Mesendoderm (in vitro differentiated cells): ENCODE data around the gene JAKMIP1.

Experiments
- DNase-seq: peaks from one replicate; pipeline ENCODE4 v3.0.0; 2013
- H2AK5ac ChIP-seq: 2 replicates; pipeline ENCODE4 v1.6.1; 2013; ENCODE audit warnings: low read length, inconsistent platforms
- H2BK120ac ChIP-seq: 2 replicates; pipeline ENCODE4 v1.6.1; 2013; ENCODE audit warnings: low read depth, mild to moderate bottlenecking, low read length, moderate library complexity, mixed read lengths
- H2BK15ac ChIP-seq: replicated peaks from 2 replicates; pipeline ENCODE4 v1.6.1; 2013; ENCODE audit warnings: low read depth, mild to moderate bottlenecking, moderate library complexity
- H2BK5ac ChIP-seq: 2 replicates; pipeline ENCODE4 v1.6.1; 2013; ENCODE audit warnings: low read length, inconsistent platforms
- H3K18ac ChIP-seq: 2 replicates; pipeline ENCODE4 v1.6.1; 2013; ENCODE audit warnings: mild to moderate bottlenecking, low read length, mixed read lengths
- H3K23ac ChIP-seq: one replicate; pipeline ENCODE4 v1.6.1; 2013; ENCODE audit warnings: low read length
- H3K27ac ChIP-seq: 2 replicates; pipeline ENCODE4 v1.5.1; 2013; ENCODE audit warnings: low read depth, mild to moderate bottlenecking, inconsistent platforms, low read length, moderate library complexity
- H3K27me3 ChIP-seq: 2 replicates; pipeline ENCODE4 v1.6.1; 2013; ENCODE audit warnings: low read length, control low read depth, mild to moderate bottlenecking, inconsistent platforms; ENCODE audit not compliant: insufficient read depth, poor library complexity
- H3K36me3 ChIP-seq: 2 replicates; pipeline ENCODE4 v1.6.1; 2013; ENCODE audit warnings: low read length, inconsistent platforms; ENCODE audit not compliant: control insufficient read depth, insufficient read depth
- H3K4ac ChIP-seq: one replicate; pipeline ENCODE4 v1.6.1; 2013; ENCODE audit warnings: low read depth, mild to moderate bottlenecking, low read length, moderate library complexity
- H3K4me1 ChIP-seq: 2 replicates; pipeline ENCODE4 v1.6.1; 2013; ENCODE audit warnings: low read depth, low read length, inconsistent platforms; ENCODE audit not compliant: control insufficient read depth
- H3K4me2 ChIP-seq: 2 replicates; pipeline ENCODE4 v1.6.1; 2013; ENCODE audit warnings: low read length
- H3K4me3 ChIP-seq: 2 replicates; pipeline ENCODE4 v1.5.1; 2013; ENCODE audit warnings: mild to moderate bottlenecking, low read length
- H3K56ac ChIP-seq: one replicate; pipeline ENCODE4 v1.6.1; 2013; ENCODE audit warnings: low read length
- H3K79me1 ChIP-seq: 2 replicates; pipeline ENCODE4 v1.6.1; 2013; ENCODE audit warnings: low read length, inconsistent platforms
- H3K79me2 ChIP-seq: 2 replicates; pipeline ENCODE4 v1.6.1; 2013; ENCODE audit warnings: mild to moderate bottlenecking, low read length; ENCODE audit not compliant: control insufficient read depth, insufficient read depth
- H3K9ac ChIP-seq: 2 replicates; pipeline ENCODE4 v1.6.1; 2013; ENCODE audit warnings: low read length, inconsistent platforms
- H4K5ac ChIP-seq: one replicate; pipeline ENCODE4 v1.6.1; 2013; ENCODE audit warnings: low read length
- H4K8ac ChIP-seq: one replicate; pipeline ENCODE4 v1.6.1; 2013; ENCODE audit warnings: low read depth, mild to moderate bottlenecking, control low read depth, low read length, moderate library complexity
- WGBS: extraction: QIAGEN DNeasy Blood & Tissue Kit; methylation state at CpG from one replicate; pipeline ENCODE4 v1.1.7; 2013; ENCODE audit warnings: low lambda C conversion rate, missing lambda C conversion rate; ENCODE audit not compliant: insufficient coverage; ENCODE audit errors: extremely low coverage; 5-methylcytosine and 5-hydroxymethylcytosine counted together

The JAKMIP1 gene

DNA sequence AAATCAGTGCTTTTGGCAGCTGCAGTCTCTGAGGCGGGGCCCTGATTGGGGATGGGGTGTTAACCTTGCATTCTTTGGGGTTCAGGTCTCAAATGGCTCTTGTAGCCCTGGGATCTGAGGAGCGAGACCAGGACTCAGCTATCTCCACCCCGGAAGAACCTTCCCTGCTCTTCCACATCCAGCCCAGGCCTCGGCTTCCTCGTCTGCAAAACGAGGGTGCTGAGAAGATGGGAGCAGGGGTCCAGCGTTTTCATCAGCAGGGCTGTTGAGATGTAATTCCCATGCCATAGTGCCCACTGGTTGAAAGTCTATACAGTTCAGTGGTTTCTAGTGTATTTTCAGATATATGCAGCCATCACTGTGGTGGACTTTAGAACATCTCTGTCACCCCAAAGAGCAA, 34.7 kb upstream of the JAKMIP1 start:
- Histone ChIP-seq H3K4me3 (no peak overlapping the region), H2BK120ac (no peak overlapping the region), H2BK5ac (no peak overlapping the region), H2AK5ac (no peak overlapping the region), H3K4me2 (no peak overlapping the region), H3K4me1 (no peaks in the 10 kb centered on the region), H3K27ac (no peak overlapping the region), H3K27me3 (no peaks in the 10 kb centered on the region), H3K79me1 (no peaks in the 10 kb centered on the region), H3K18ac (no peak overlapping the region), H3K9ac (no peak overlapping the region), H3K36me3 (no peaks in the 10 kb centered on the region), H4K8ac (no peak overlapping the region), H4K5ac (no peak overlapping the region), H3K4ac (no peak overlapping the region), H3K79me2 (no peaks in the 10 kb centered on the region), H2BK15ac (no peak overlapping the region), H3K23ac (no peak overlapping the region), H3K56ac (no peak overlapping the region)
- no CpG with 5 or more reads among the region's 7 CpGs for WGBS
- no peak for DNase-seq

DNA sequence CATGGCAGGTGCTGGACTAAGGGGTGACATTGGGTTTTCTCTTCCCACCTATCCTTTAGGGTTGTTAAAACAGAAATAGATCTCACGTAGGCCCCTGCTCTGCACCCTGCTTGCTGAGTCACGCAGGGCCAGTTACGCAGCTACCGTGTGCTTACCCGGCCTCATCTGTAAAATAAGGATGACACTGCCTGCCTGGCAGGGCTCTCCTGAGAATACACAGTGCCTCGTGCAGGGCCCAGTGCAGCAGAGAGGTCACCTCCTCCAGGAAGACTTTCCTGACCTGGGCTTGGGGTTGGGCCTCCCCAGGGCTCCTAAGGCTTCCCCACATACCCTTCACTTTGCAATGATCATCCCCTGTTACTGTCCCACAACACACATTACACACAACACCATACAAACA, 33.6 kb upstream of the JAKMIP1 start:
- Histone ChIP-seq H3K18ac (no peak overlapping the region), H3K4me1 (no peaks in the 10 kb centered on the region), H3K23ac (no peak overlapping the region), H4K5ac (no peak overlapping the region), H3K79me2 (no peaks in the 10 kb centered on the region), H3K79me1 (no peaks in the 10 kb centered on the region), H2BK120ac (no peak overlapping the region), H2AK5ac (no peak overlapping the region), H2BK5ac (no peak overlapping the region), H2BK15ac (no peak overlapping the region), H3K36me3 (no peaks in the 10 kb centered on the region), H3K4me2 (no peak overlapping the region), H3K4ac (no peak overlapping the region), H4K8ac (no peak overlapping the region), H3K27me3 (no peaks in the 10 kb centered on the region), H3K4me3 (no peak overlapping the region), H3K27ac (no peak overlapping the region), H3K56ac (no peak overlapping the region), H3K9ac (no peak overlapping the region)
- WGBS, result no CpG with 5 or more reads among the region's 6 CpGs
- DNase-seq, result no peak

GRCh38 chr4:6232836-6233785, 32.8 kb upstream of the JAKMIP1 start:
- H3K27ac ChIP-seq, result no peak overlapping the region
- H3K4me1 ChIP-seq, result no peaks in the 10 kb centered on the region
- no peak for DNase-seq
- no peak overlapping the region for H3K9ac ChIP-seq
- H3K4ac ChIP-seq, result no peak overlapping the region
- H3K79me1 ChIP-seq, result no peaks in the 10 kb centered on the region
- H3K27me3 ChIP-seq, result no peaks in the 10 kb centered on the region
- H2BK120ac ChIP-seq, result no peak overlapping the region
- no peaks in the 10 kb centered on the region for H3K36me3 ChIP-seq
- no peak overlapping the region for H2AK5ac ChIP-seq
- H4K8ac ChIP-seq, result no peak overlapping the region
- H4K5ac ChIP-seq, result no peak overlapping the region
- no peak overlapping the region for H2BK5ac ChIP-seq
- no peak overlapping the region for H3K4me3 ChIP-seq
- no CpG with 5 or more reads among the region's 30 CpGs for WGBS
- no peak overlapping the region for H3K4me2 ChIP-seq
- no peak overlapping the region for H3K23ac ChIP-seq
- no peak overlapping the region for H3K18ac ChIP-seq
- H2BK15ac ChIP-seq, result no peak overlapping the region
- no peak overlapping the region for H3K56ac ChIP-seq
- no peaks in the 10 kb centered on the region for H3K79me2 ChIP-seq

DNA sequence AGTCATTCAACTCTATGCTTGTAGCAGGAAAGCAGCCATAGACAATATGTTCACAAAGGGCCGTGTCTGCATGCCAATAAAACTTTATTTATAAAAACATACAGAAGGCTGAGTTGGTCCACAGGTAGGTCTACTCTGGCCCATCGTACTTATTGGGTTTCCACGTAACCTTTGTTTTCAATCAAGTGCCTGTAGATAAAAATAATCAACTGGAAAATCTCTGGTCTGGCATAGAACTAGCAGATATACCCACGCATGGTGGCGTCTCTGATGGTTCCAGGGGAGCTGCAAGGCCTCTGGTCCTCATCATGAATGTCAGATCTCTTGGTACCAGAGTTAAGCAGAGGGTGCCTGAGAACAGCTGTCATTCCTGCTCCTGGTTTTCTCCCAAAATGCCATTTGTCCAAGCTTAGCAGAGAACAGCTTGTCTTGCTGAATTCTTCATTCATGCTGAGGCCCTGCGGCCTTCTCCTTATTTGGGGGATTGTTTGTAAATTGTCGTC, 31.4 kb upstream of the JAKMIP1 start:
- Histone ChIP-seq H3K4me2 (no peak overlapping the region), H3K9ac (no peak overlapping the region), H4K5ac (no peak overlapping the region), H3K79me1 (no peaks in the 10 kb centered on the region), H3K56ac (no peak overlapping the region), H3K36me3 (no peaks in the 10 kb centered on the region), H3K18ac (no peak overlapping the region), H2BK5ac (no peak overlapping the region), H2BK15ac (no peak overlapping the region), H3K27me3 (no peaks in the 10 kb centered on the region), H2AK5ac (no peak overlapping the region), H3K4ac (no peak overlapping the region), H3K4me3 (no peak overlapping the region), H3K23ac (no peak overlapping the region), H3K27ac (no peak overlapping the region), H3K4me1 (no peaks in the 10 kb centered on the region), H4K8ac (no peak overlapping the region), H2BK120ac (no peak overlapping the region), H3K79me2 (no peaks in the 10 kb centered on the region)
- DNase-seq, result no peak
- WGBS, result no CpG with 5 or more reads among the region's 7 CpGs

- Histone ChIP-seq H4K8ac (no peak overlapping the region), H2AK5ac (no peak overlapping the region), H3K18ac (no peak overlapping the region), H3K79me2 (no peaks in the 10 kb centered on the region), H3K27ac (no peak overlapping the region), H3K4me2 (no peak overlapping the region), H3K36me3 (no peaks in the 10 kb centered on the region), H3K79me1 (no peaks in the 10 kb centered on the region), H3K4me3 (no peak overlapping the region), H4K5ac (no peak overlapping the region), H2BK5ac (no peak overlapping the region), H3K4me1 (no peaks in the 10 kb centered on the region), H3K4ac (no peak overlapping the region), H2BK15ac (no peak overlapping the region), H3K9ac (no peak overlapping the region), H2BK120ac (no peak overlapping the region), H3K23ac (no peak overlapping the region), H3K56ac (no peak overlapping the region), H3K27me3 (no peaks in the 10 kb centered on the region)
- no CpG with 5 or more reads among the region's 21 CpGs for WGBS
- no peak for DNase-seq
Observed at GRCh38 chr4:6230827-6231662, 30.7 kb upstream of the JAKMIP1 start.
